Loucy (cell line): ENCODE data around the gene CDS1.

Experiments used
- H2AFZ ChIP-seq: fragments of 200-600 bp; sonication (generic); 2 replicates; pipeline ENCODE4 v1.6.0; 2016; ENCODE audit warnings: antibody characterized with exemption, mild to moderate bottlenecking, low read length, moderate library complexity
- H3F3A ChIP-seq: fragments of 200-600 bp; 2 replicates; pipeline ENCODE4 v1.6.0; 2016; ENCODE audit warnings: antibody characterized with exemption, low read depth, mild to moderate bottlenecking
- H3K27me3 ChIP-seq: fragments of 200-600 bp; sonication (generic); 2 replicates; pipeline ENCODE4 v1.6.1; 2014; ENCODE audit warnings: low read length, mild to moderate bottlenecking; ENCODE audit not compliant: insufficient read depth, poor library complexity, severe bottlenecking
- H3K36me3 ChIP-seq: fragments of 200-600 bp; sonication (generic); 2 replicates; pipeline ENCODE4 v1.6.1; 2016; ENCODE audit warnings: low read length; ENCODE audit not compliant: insufficient read depth
- H3K4me1 ChIP-seq: fragments of 200-600 bp; sonication (generic); 2 replicates; pipeline ENCODE4 v1.5.1; 2014; ENCODE audit warnings: low read length, mild to moderate bottlenecking; ENCODE audit not compliant: insufficient read depth, poor library complexity, severe bottlenecking
- H3K4me2 ChIP-seq: fragments of 200-600 bp; sonication (generic); 2 replicates; pipeline ENCODE4 v1.6.0; 2014; ENCODE audit warnings: antibody characterized with exemption, low read length, low read depth, mild to moderate bottlenecking; ENCODE audit not compliant: poor library complexity, severe bottlenecking
- H3K4me3 ChIP-seq: fragments of 200-600 bp; sonication (generic); 2 replicates; pipeline ENCODE4 v1.5.1; 2014; ENCODE audit warnings: low read length, mild to moderate bottlenecking, mixed read lengths; ENCODE audit not compliant: poor library complexity, severe bottlenecking
- H3K79me2 ChIP-seq: fragments of 200-600 bp; sonication (generic); 2 replicates; pipeline ENCODE4 v1.6.1; 2014; ENCODE audit warnings: low read length; ENCODE audit not compliant: insufficient read depth
- H3K9ac ChIP-seq: fragments of 200-600 bp; sonication (generic); 2 replicates; pipeline ENCODE4 v1.6.0; 2014; ENCODE audit warnings: mild to moderate bottlenecking, low read depth, low read length, moderate library complexity; ENCODE audit not compliant: poor library complexity, severe bottlenecking
- H3K9me2 ChIP-seq: fragments of 200-600 bp; sonication (generic); replicated peaks from 2 replicates; pipeline ENCODE4 v1.6.1; 2016; ENCODE audit warnings: low read depth, low read length, mixed read lengths
- H3K9me3 ChIP-seq: fragments of 200-600 bp; sonication (generic); 2 replicates; pipeline ENCODE4 v1.6.1; 2014; ENCODE audit warnings: mild to moderate bottlenecking, antibody characterized with exemption, low read length, low read depth; ENCODE audit not compliant: insufficient read depth
- H4K20me1 ChIP-seq: fragments of 200-600 bp; sonication (generic); 2 replicates; pipeline ENCODE4 v1.6.0; 2014; ENCODE audit warnings: antibody characterized with exemption, low read length, mild to moderate bottlenecking; ENCODE audit not compliant: insufficient read depth, poor library complexity, severe bottlenecking
- CTCF ChIP-seq: fragments of 200-600 bp; sonication (generic); conservative IDR thresholded peaks from 2 replicates; pipeline ENCODE4 v1.5.1; 2014; ENCODE audit warnings: mild to moderate bottlenecking, antibody characterized with exemption, low read length
- EZH2phosphoT487 ChIP-seq: fragments of 200-600 bp; IDR thresholded peaks from 2 replicates; pipeline ENCODE4 v1.6.1; 2018; ENCODE audit warnings: antibody characterized with exemption, mild to moderate bottlenecking, moderate library complexity, borderline replicate concordance

CDS1 gene

GRCh38 chr4:84669201-84669600 lies 86.3 kb downstream of the CDS1 start:
- Histone ChIP-seq H3K9me3 (no peaks in the 10 kb centered on the region), H3K4me1 (no peaks in the 10 kb centered on the region), H3K4me3 (no peak overlapping the region), H3K9me2 (no peaks in the 10 kb centered on the region), H3K27me3 (no peaks in the 10 kb centered on the region), H3K79me2 (no peaks in the 10 kb centered on the region), H3K36me3 (peaks cover 4% of the 10 kb centered on the region; the same call in 1 of the 2 replicates), H3K4me2 (no peak overlapping the region), H2AFZ (no peak overlapping the region), H3F3A (no peaks in the 10 kb centered on the region), H4K20me1 (no peaks in the 10 kb centered on the region), H3K9ac (no peak overlapping the region)
- no peak for TF ChIP-seq CTCF
- TF ChIP-seq EZH2phosphoT487: no peak

- Histone ChIP-seq H3K4me1 (no peaks in the 10 kb centered on the region), H3K4me2 (no peak overlapping the region), H3K79me2 (no peaks in the 10 kb centered on the region), H3F3A (no peaks in the 10 kb centered on the region), H3K4me3 (no peak overlapping the region), H3K9me3 (no peaks in the 10 kb centered on the region), H2AFZ (no peak overlapping the region), H3K36me3 (peaks cover 16% of the 10 kb centered on the region; the same call in 1 of the 2 replicates), H3K27me3 (no peaks in the 10 kb centered on the region), H3K9ac (no peak overlapping the region), H3K9me2 (no peaks in the 10 kb centered on the region), H4K20me1 (no peaks in the 10 kb centered on the region)
- TF ChIP-seq EZH2phosphoT487 (no peak), CTCF (no peak)
Observed at GRCh38 chr4:84672177-84672576, 89.2 kb downstream of the CDS1 start.

GRCh38 chr4:84673475-84674240 lies 90.7 kb downstream of the CDS1 start:
- no peaks in the 10 kb centered on the region for H3K27me3 ChIP-seq
- no peaks in the 10 kb centered on the region for H3K4me1 ChIP-seq
- no peaks in the 10 kb centered on the region for H3K9me2 ChIP-seq
- no peaks in the 10 kb centered on the region for H3F3A ChIP-seq
- no peak overlapping the region for H2AFZ ChIP-seq
- H3K9me3 ChIP-seq: no peaks in the 10 kb centered on the region
- no peak overlapping the region for H3K9ac ChIP-seq
- H3K4me3 ChIP-seq: no peak overlapping the region
- H3K79me2 ChIP-seq: no peaks in the 10 kb centered on the region
- no peak for TF ChIP-seq EZH2phosphoT487
- no peak for TF ChIP-seq CTCF
- peaks cover 28% of the 10 kb centered on the region; the same call in 1 of the 2 replicates for H3K36me3 ChIP-seq
- H3K4me2 ChIP-seq: no peak overlapping the region
- no peaks in the 10 kb centered on the region for H4K20me1 ChIP-seq
